ENCODE results near the gene TMEM53.

TMEM53 gene

GRCh38 chr1:44608141-44608540 is 66.1 kb downstream of the TMEM53 start:
- TF ChIP-seq CTCF (IDR thresholded peaks at IDR 0.05; ENCODE audit: insufficient read depth, low read length, missing control alignments): no peak
- no peak overlapping the region for H3K4me3 ChIP-seq (ENCODE audit: low read depth, low read length)
- no peak for DNase-seq (ENCODE audit: low read depth, low spot score)
- ChIA-PET CTCF (interaction anchor here (0.7 to 15.6 kb wide), 18 partner anchors 9 to 391 kb away, joined by 3 to 462 read pairs (median 11); no protein-coding TSS in a partner anchor), POLR2A (no interaction called here)

GRCh38 chr1:44606701-44607281 is 67.5 kb downstream of the TMEM53 start:
- ChIA-PET POLR2A (no interaction called here), CTCF (interaction anchor here (0.8 to 15.6 kb wide), 6 partner anchors 9 to 390 kb away, joined by 3 to 462 read pairs (median 4); no protein-coding TSS in a partner anchor)
- DNase-seq (ENCODE audit: low read depth, low spot score): no peak
- no peak overlapping the region for H3K4me3 ChIP-seq (ENCODE audit: low read depth, low read length)
- TF ChIP-seq CTCF (IDR thresholded peaks at IDR 0.05; ENCODE audit: insufficient read depth, low read length, missing control alignments): no peak

- CTCF ChIA-PET: interaction anchor here (0.8 to 15.6 kb wide), 5 partner anchors 10 to 41 kb away, joined by 3 to 462 read pairs (median 4); no protein-coding TSS in a partner anchor
- TF ChIP-seq CTCF (IDR thresholded peaks at IDR 0.05; ENCODE audit: insufficient read depth, low read length, missing control alignments): no peak
- no peak overlapping the region for H3K4me3 ChIP-seq (ENCODE audit: low read depth, low read length)
- DNase-seq (ENCODE audit: low read depth, low spot score): no peak
- POLR2A ChIA-PET: no interaction called here
Measured at GRCh38 chr1:44605914-44606615, 68.2 kb downstream of the TMEM53 start.

GRCh38 chr1:44604157-44604955 is 69.9 kb downstream of the TMEM53 start:
- H3K4me3 ChIP-seq (ENCODE audit: low read depth, low read length): no peak overlapping the region
- no peak for DNase-seq (ENCODE audit: low read depth, low spot score)
- POLR2A ChIA-PET: no interaction called here
- CTCF ChIA-PET: interaction anchor here (0.7 to 15.6 kb wide), 4 partner anchors 10 to 387 kb away, joined by 3 to 462 read pairs (median 18); no protein-coding TSS in a partner anchor
- no peak for TF ChIP-seq CTCF (IDR thresholded peaks at IDR 0.05; ENCODE audit: insufficient read depth, low read length, missing control alignments)

- no peak for DNase-seq (ENCODE audit: low read depth, low spot score)
- ChIA-PET CTCF (interaction anchor here (3.6 to 15.6 kb wide), 2 partner anchors 9 to 44 kb away, joined by 31 to 462 read pairs; no protein-coding TSS in a partner anchor), POLR2A (no interaction called here)
- no peak for TF ChIP-seq CTCF (IDR thresholded peaks at IDR 0.05; ENCODE audit: insufficient read depth, low read length, missing control alignments)
- no peak overlapping the region for H3K4me3 ChIP-seq (ENCODE audit: low read depth, low read length)
Measured at GRCh38 chr1:44603718-44604117, 70.6 kb downstream of the TMEM53 start.

Measured in AG04449 (cell line).